Urothelium cell line (cell line): Measurements from ENCODE around the gene DCAF17.
A peak's percentile ranks its signal among the peaks of the same experiment; 100 is the strongest.

Experiments
- DNase-seq: peaks from one replicate; pipeline ENCODE4 v3.0.0; 2011; ENCODE audit warnings: low spot score, mixed read lengths
- FAIRE-seq: peaks from 2 replicates; lab custom pipeline; 2011; peaks lifted over from hg19 to GRCh38; lab: Jason Lieb, UNC

The DCAF17 gene, protein sequence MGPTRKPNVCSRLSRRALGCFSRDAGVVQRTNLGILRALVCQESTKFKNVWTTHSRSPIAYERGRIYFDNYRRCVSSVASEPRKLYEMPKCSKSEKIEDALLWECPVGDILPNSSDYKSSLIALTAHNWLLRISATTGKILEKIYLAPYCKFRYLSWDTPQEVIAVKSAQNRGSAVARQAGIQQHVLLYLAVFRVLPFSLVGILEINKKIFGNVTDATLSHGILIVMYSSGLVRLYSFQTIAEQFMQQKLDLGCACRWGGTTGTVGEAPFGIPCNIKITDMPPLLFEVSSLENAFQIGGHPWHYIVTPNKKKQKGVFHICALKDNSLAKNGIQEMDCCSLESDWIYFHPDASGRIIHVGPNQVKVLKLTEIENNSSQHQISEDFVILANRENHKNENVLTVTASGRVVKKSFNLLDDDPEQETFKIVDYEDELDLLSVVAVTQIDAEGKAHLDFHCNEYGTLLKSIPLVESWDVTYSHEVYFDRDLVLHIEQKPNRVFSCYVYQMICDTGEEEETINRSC

DNA sequence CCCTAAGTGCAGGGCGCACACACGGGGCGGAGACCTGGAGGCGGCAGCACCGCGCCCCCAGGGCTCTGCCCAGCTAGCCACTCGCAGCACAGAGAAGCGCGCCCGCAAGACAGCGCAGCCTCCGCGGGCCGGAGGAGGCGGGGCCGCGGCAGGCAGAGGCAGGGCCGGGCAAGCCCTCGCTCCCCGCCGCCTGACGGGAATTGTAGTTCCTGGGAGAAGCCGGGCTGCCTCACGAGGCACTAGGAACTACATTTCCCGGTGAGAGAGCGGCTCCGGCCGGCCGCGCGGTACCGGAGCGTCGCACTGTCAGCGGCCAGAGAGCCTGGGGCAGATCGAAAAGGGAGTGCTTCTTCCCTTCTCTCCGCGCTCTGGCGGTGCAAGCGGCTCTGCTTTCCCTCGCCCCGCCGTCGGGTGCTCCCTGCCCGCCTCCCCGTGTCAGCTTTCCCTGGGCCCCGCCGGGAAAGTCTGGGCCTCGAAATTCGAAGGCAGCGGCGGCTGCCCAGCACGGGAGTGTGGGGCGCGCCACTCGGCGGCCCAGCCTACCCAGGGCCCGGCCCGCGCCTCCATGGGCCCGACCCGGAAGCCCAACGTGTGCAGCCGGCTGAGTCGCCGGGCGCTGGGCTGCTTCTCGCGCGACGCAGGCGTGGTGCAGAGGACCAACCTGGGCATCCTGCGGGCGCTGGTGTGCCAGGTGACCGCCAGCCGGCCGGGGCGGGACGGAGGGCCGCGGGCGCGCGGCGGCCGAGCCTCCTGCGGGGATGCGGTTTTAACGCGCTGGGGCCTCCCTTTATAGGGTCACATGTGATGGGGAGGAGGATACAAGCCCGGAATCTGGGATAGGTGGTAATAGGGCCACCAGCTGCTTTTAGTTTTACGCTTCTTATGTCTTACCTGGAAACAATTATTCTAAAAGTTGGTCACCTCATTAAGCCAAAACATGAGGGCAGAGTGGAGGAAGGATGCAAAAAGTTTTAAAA is at the start of gene DCAF17:
DCAF17 (plus strand) TSS at position 214 of the 977 bp plus-strand sequence; CDS start at position 566, 352 bp downstream.
- FAIRE-seq: peak; percentile 48

GRCh38 chr2:171386627-171387026 is 47.4 kb upstream of the DCAF17 start:
- no peak for FAIRE-seq

More for the DNA sequence above, at the start of gene DCAF17:
- DNase-seq: peak; percentile 97

DNA sequence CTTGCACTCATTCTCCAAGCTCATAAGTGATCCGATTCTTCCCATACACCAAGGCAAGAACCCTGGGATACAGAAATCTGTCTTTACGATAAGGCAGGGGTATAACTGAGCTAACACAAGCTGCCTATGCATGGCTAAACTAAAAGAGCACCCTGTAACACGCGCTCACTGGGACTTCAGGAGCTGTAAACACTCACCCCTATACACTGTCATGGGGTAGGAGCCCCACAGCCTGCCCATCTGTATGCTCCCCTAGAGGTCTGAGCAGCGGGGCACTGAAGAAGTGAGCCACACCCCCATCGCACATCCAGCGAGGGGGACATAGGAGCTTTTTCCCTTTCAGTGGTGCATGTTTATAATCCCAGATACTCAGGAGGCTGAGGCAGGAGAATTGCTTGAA is 47.0 kb upstream of the DCAF17 start:
- DNase-seq: no peak
- no peak for FAIRE-seq

More at GRCh38 chr2:171386627-171387026, 47.4 kb upstream of the DCAF17 start:
- DNase-seq: no peak

DNA sequence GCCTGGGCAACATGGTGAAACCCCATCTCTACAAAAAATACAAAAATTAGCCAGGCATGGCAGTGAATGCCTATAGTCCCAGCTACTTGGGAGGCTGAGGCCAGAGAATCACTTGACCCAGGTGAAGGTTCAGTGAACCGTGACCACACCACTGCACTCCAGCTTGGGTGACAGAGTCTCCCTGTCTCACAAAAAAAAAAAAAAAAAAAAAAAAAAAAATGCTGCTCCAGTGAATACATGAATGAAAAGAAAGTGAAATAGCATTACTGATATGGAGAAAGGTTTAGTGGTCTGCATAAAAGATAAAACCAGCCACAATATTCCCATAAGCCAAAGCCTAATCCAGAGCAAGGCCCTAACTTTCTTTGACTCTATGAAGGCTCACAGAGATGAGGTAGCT is 44.7 kb upstream of the DCAF17 start:
- DNase-seq (no peak), FAIRE-seq (no peak)

DNA sequence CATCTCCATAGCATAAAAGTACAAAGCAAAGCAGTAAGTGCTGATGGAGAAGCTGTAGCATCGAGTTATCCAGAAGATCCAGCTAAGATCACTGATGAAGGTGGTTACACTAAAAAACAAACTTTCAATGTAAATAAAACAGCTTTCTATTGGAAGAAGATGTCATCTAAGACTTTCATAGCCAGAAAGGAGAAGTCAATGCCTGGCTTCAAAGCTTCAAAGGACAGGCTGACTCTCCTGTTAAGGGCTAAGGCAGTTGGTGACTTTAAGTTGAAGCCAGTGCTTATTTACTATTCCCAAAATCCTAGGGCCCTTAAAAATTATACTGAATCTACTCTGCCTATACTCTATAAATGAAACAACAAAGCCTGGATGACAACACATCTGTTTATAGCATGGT is 44.2 kb upstream of the DCAF17 start:
- FAIRE-seq: no peak
- no peak for DNase-seq

DNA sequence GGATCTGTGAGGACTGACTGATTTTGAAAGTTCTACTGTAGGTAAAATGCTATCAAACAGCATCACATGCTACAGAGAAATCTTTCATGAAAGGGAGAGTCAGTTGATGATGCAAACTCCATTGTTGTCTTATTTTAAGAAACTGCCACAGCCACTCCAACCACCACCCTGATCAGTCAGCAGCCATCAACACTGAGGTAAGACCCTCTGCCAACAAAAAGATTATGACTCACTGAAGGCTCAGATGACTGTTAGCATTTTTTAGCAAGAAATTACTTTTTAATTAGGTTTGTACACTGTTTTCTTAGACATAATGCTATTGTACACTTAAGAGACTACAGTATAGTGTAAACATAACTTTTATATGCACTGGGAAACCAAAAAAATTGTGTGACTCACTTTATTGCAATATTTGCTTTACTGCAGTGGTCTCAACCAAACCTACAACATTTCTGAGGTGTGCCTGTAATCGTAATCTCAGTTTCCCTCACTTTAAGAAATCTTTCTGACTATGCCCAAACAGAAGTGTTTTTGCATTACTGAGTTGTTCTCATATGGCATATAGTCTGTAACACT is 43.0 kb upstream of the DCAF17 start:
- FAIRE-seq (no peak), DNase-seq (no peak)

DNA sequence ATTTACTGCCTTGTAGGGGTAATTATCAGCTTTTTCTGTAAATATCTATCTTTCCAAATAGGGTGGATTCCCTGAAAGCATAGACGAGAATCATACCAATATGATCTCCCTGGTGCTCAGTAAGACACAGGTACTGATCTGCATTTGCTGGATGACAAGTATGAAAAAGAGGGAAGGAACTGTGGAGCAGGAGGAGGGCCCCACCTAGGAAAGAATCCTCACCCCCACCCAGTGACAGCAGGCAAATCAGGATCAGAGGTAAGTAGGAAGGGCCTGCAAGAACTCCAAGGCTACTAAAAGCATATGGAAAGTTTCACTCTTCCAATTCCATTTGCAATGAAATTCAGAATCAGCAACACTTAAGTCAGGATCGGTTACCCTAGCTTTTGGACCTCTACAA is 42.5 kb upstream of the DCAF17 start:
- no peak for FAIRE-seq

GRCh38 chr2:171393487-171393886 is 40.5 kb upstream of the DCAF17 start:
- no peak for FAIRE-seq
- no peak for DNase-seq

More for the DNA sequence above, 42.5 kb upstream of the DCAF17 start:
- no peak for DNase-seq

DNA sequence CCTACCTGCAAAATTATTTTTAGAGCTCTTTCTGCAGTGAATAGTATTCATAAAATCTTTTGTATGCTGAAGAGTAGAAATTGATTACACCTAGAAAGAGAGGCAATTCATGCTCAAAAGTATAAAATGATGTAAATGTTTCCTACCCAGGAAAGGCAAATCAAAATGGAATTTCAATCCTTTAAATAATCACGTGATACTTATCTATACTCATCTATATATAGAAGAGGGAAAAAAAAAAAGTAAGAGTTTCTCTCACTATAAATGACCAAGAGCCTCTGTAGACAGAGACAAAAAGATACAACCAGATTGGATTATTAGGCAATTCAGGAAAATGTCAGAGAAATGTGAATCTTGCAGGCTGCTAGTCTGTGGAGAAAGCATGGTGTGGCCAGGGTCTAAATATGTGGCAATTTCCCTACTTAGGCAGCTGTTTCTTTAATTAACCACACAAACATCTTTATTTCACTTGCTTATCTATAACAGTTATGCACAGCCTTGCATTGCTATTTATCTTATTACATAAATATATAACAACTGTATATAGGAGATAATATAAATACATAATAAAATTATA is 39.8 kb upstream of the DCAF17 start:
- no peak for DNase-seq
- FAIRE-seq: no peak

DNA sequence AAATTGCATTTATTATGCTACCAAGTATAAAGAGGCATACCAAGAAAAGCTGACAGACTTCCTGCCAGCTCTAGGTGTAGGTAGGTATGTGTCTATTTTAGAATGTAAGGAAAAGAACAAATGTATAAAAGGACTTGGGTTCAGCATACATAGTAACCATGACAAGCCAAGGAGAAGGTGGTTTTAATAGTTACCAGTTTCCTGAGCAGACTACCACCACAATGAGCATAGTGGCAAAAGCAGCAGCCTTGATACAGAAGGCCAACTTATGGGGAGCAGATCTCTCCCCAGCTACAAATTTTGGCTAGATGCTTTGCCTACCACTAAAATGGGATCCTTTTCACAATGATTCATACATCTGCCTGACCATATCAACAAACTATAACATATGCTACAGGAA is 34.7 kb upstream of the DCAF17 start:
- no peak for FAIRE-seq
- DNase-seq: no peak

- FAIRE-seq (no peak), DNase-seq (no peak)
Measured at GRCh38 chr2:171400395-171400794, 33.6 kb upstream of the DCAF17 start.

DNA sequence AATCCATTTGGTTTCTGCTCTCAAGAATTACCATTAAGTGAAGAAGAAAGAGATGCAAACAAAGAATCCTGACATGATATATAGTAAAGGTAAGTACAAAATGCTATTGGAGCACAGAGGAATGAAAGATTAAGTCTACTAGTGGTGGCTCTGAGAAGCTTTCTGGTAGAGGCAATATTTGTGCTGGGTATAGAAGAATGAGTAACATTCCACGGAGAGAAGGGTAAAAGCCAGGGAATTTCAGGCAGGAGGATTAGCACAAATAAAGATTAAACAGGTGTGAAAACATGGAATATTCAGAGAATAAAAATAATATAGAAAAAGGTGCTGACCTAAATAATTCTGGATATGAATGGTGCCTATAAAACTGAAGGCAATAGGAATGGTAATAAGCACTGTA is 32.1 kb upstream of the DCAF17 start:
- FAIRE-seq: no peak
- DNase-seq: no peak

DNA sequence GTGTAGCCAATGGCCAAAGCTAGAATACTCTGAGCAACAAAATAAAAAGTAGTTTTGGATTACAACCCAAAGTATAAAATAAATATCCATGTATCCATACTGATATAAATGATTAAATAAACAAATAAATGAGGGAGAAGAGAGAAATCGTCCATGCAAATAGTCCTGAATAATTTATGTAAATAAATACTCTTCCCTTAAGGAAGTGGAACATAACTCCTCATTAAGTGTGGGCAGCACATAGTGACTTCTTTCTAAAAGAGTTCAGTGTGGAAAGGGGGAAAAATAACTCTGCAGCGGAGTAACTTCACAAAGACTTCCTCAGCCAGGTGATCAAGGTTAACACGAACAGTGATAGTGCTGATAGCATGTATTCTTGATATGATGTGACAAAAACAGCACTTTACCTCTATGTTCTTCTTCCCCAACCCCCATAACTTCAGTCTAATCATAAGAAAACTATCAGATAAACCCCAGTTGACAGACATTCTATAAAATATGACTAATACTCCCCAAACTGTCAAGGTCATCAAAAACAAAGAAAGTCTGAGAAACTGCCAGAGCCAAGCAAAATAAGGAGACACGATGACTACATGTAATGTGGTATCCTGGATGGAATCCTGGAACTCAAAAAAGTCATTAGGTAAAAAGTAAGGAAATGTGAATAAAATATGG is 31.0 kb upstream of the DCAF17 start:
- FAIRE-seq (no peak), DNase-seq (no peak)

DNA sequence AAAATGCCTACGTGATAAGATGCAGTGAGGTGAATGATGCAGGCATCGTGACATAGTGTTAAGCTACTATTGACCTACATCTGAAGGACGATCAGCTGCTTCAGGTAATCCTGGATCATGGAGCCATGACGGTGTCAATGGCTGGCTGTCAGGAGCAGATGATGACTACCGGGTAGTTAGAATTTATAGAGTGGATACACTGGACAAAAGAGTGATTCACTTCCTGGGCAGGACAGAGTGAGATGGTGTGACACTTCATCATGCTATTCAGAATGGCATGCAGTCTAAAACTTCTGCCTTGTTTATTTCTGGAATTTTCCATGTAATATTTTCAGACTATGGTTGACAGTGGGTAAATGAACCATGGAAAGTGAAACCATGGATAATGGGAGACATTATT is 29.8 kb upstream of the DCAF17 start:
- FAIRE-seq: no peak

GRCh38 chr2:171404719-171405118 is 29.3 kb upstream of the DCAF17 start:
- no peak for DNase-seq
- no peak for FAIRE-seq

More for the DNA sequence above, 29.8 kb upstream of the DCAF17 start:
- DNase-seq: peak; percentile 57

DNA sequence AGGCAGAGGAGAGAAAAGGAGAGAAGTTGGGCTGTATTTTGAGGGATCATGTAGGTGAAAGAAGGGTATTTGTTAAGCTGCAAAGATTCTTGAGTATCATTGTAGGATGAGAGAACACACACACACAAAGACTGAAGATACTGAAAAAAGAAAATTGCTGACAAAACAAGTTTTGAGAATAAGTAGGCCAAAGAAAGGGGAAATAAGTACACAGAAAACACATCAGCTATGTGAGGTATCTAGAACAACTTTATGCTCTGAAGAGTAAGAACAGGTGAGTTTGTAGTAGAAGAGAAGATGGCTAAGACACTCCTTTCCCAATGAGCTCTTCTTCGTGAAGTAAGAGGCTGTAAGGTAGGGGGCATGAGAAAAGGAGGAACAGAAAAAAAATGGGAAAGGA is 28.5 kb upstream of the DCAF17 start:
- no peak for FAIRE-seq

DNA sequence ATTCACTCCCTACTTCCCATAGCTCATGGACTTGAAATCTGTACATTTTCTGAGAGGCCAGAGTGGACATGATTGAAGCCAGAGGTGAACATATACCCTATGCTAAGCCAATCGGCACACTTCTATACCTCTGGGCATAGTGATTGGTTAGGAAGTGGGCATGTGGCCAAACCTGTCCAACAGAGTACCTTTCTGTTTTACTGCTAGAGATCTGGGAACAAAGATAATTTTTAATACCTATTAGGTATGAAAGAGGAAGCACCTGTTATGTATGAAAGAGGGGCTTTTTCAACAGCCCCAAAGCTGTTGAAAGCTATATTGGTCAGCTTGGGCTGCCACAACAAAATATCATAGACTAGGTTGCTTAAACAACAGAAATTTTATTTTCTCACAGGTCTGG is 28.0 kb upstream of the DCAF17 start:
- no peak for DNase-seq
- FAIRE-seq: no peak

More for the DNA sequence above, 28.5 kb upstream of the DCAF17 start:
- no peak for DNase-seq

- DNase-seq (no peak), FAIRE-seq (no peak)
Measured at GRCh38 chr2:171407030-171407675, 26.9 kb upstream of the DCAF17 start.

GRCh38 chr2:171407676-171408044 is 26.4 kb upstream of the DCAF17 start:
- no peak for DNase-seq
- FAIRE-seq: no peak
